Central memory CD4-positive, alpha-beta T cell (primary cell): ENCODE results near the gene KLLN.
"Not testable (repeated sequence)": the region's sequence is repeated elsewhere in the genome, so short reads cannot be mapped to it uniquely, and the experiment has no call there.

Experiments used
- DNase-seq: peaks from one replicate; pipeline ENCODE4 v3.0.0; 2022

Gene KLLN

GRCh38 chr10:87838650-87839049 lies 24.7 kb downstream of the KLLN start:
- no peak for DNase-seq

- DNase-seq = no peak
Measured at GRCh38 chr10:87837445-87837844, 25.9 kb downstream of the KLLN start.

GRCh38 chr10:87836098-87836497 lies 27.2 kb downstream of the KLLN start:
- DNase-seq = no peak

- DNase-seq = no peak
Measured at GRCh38 chr10:87829986-87830729, 33.2 kb downstream of the KLLN start.

GRCh38 chr10:87829051-87829450 lies 34.3 kb downstream of the KLLN start:
- DNase-seq = not testable (repeated sequence)

- no peak for DNase-seq
Measured at GRCh38 chr10:87827681-87828080, 35.7 kb downstream of the KLLN start.

GRCh38 chr10:87826653-87827052 lies 36.7 kb downstream of the KLLN start:
- no peak for DNase-seq

GRCh38 chr10:87819289-87819585 lies 44.1 kb downstream of the KLLN start:
- DNase-seq = no peak

- DNase-seq = peak; percentile 67
Measured at GRCh38 chr10:87818505-87819288, 44.6 kb downstream of the KLLN start.

- DNase-seq = peak; percentile 92
Measured at GRCh38 chr10:87817609-87818504, 45.5 kb downstream of the KLLN start, which contains the start of gene ATAD1. Gene ATAD1 (minus strand): TSS chr10:87818226. CDS start chr10:87814599, 3,627 bp downstream.

- DNase-seq = no peak
Measured at GRCh38 chr10:87816898-87817608, 46.3 kb downstream of the KLLN start.

- no peak for DNase-seq
Measured at GRCh38 chr10:87816163-87816897, 47.0 kb downstream of the KLLN start.
